DOHH2 (cell line): ENCODE data around the gene SLC9A9.

Source experiments
- H3F3A ChIP-seq: fragments of 200-600 bp; sonication (generic), shearing (Covaris generic); 2 replicates; pipeline ENCODE4 v1.6.0; 2016; ENCODE audit warnings: antibody characterized with exemption, mild to moderate bottlenecking; ENCODE audit not compliant: control insufficient read depth, insufficient read depth
- H3K27ac ChIP-seq: fragments of 200-600 bp; sonication (generic); 2 replicates; pipeline ENCODE4 v1.5.1; 2014; ENCODE audit warnings: low read depth, mild to moderate bottlenecking, low read length, moderate library complexity
- H3K27me3 ChIP-seq: fragments of 200-600 bp; sonication (generic); 2 replicates; pipeline ENCODE4 v1.6.1; 2014; ENCODE audit warnings: mild to moderate bottlenecking, low read length, mixed read lengths; ENCODE audit not compliant: control insufficient read depth
- H3K36me3 ChIP-seq: fragments of 200-600 bp; sonication (generic); 2 replicates; pipeline ENCODE4 v1.6.1; 2014; ENCODE audit warnings: mild to moderate bottlenecking, low read length, moderate library complexity, mixed read lengths; ENCODE audit not compliant: control insufficient read depth
- H3K4me1 ChIP-seq: fragments of 200-600 bp; sonication (generic); 2 replicates; pipeline ENCODE4 v1.6.1; 2014; ENCODE audit warnings: mild to moderate bottlenecking, low read length, mixed read lengths; ENCODE audit not compliant: control insufficient read depth
- H3K4me2 ChIP-seq: fragments of 200-600 bp; sonication (generic); 2 replicates; pipeline ENCODE4 v1.6.0; 2014; ENCODE audit warnings: mild to moderate bottlenecking, low read length, moderate library complexity
- H3K4me3 ChIP-seq: fragments of 200-600 bp; sonication (generic); 2 replicates; pipeline ENCODE4 v1.5.1; 2014; ENCODE audit warnings: mild to moderate bottlenecking, low read length, mixed read lengths
- H3K79me2 ChIP-seq: fragments of 200-600 bp; sonication (generic); 2 replicates; pipeline ENCODE4 v1.6.1; 2014; ENCODE audit warnings: mild to moderate bottlenecking, low read length, mixed read lengths; ENCODE audit not compliant: control insufficient read depth
- H3K9me2 ChIP-seq: fragments of 200-600 bp; sonication (generic); replicated peaks from 2 replicates; pipeline ENCODE4 v1.6.1; 2014; ENCODE audit warnings: mild to moderate bottlenecking, low read length, mixed read lengths; ENCODE audit not compliant: control insufficient read depth
- H3K9me3 ChIP-seq: fragments of 200-600 bp; sonication (generic); 2 replicates; pipeline ENCODE4 v1.6.1; 2014; ENCODE audit warnings: antibody characterized with exemption, low read length, mixed read lengths; ENCODE audit not compliant: control insufficient read depth, insufficient read depth
- H4K20me1 ChIP-seq: fragments of 200-600 bp; sonication (generic); 2 replicates; pipeline ENCODE4 v1.6.0; 2014; ENCODE audit warnings: low read depth, mild to moderate bottlenecking, antibody characterized with exemption, low read length, moderate library complexity; ENCODE audit not compliant: control insufficient read depth, insufficient read depth
- EZH2phosphoT487 ChIP-seq: fragments of 200-600 bp; sonication (generic); IDR thresholded peaks from 2 replicates; pipeline ENCODE4 v1.6.1; 2017; ENCODE audit warnings: borderline replicate concordance, mild to moderate bottlenecking, antibody characterized with exemption, low read length, moderate library complexity, mixed read lengths
- TF ChIP-seq, protein P1 (sequence below): fragments of 200-600 bp; sonication (generic); IDR thresholded peaks from one replicate; pipeline ENCODE4 v1.5.1; 2014; ENCODE audit warnings: antibody characterized with exemption, mild to moderate bottlenecking, low read depth, low read length; ENCODE audit not compliant: poor library complexity, severe bottlenecking

SLC9A9 gene

DNA sequence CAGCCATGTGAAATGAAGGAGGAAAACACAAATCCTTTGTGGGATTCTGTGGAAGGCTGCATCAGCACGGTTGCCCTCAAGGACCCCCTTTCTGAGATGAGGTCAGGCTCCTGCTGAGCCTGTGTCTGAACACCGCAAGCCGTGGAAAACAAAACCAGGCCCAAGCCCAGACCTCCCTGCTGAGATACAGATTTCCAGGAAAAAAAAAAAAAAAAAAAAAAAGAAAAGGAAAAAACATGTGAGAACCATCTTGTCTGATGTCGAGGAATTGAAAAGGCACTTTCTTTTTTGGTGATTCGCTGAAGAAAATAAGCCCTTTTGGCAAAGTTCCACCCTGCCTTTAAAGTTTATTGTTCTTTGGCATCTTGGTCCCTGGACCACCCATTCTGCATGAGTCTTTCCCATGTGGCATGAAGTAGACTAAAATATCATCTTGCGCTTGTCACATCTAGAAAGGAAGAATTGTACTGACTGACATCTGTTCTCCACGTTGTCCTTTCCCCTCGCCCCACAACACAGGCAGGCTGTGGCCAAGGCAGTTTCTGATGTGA, 611.1 kb downstream of the SLC9A9 start:
- Histone ChIP-seq H3K4me3 (peak overlapping the region; percentile 58), H3K4me2 (peak overlapping the region; percentile 72)

DNA sequence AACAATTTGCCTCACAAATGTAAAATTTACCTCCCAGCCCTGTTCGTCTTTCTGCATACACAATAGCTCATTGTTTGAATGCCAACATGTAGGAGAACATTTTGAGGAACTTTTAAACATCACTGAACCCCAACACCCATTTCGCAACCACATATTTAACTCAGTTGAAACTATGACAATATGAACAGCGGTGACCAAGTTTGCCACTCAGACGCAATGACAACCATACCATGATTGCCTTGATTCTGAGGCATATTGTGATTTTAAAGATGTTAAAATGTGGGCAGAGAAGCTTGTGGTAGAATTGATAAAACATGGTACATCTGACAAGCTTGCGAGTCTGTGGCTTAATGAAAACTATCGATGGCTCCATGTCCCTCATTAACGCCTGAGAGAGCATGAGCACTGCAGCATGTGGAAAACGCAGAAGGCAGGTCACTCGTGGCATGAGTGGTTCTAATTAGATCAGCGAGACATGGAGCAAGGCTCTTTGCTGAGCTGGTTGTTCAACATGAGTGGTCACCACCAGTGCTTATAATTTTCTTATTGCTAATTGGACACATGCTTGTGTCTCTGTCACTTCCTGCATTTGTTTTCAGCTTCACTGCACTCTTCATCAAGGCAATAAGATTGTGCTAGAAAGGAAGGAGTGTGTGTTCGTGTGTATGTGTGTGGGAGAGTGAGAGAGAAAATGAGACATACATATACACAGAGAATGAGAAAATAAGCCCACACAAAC, 611.9 kb downstream of the SLC9A9 start:
- Histone ChIP-seq H3K9me3 (no peaks in the 10 kb centered on the region), H3K27ac (peak overlapping the region; percentile 44), H4K20me1 (no peaks in the 10 kb centered on the region), H3K9me2 (no peaks in the 10 kb centered on the region), H3K79me2 (no peaks in the 10 kb centered on the region), H3K27me3 (no peaks in the 10 kb centered on the region), H3K4me1 (peaks cover 33% of the 10 kb centered on the region), H3K4me3 (peak overlapping the region; percentile 58), H3F3A (no peaks in the 10 kb centered on the region), H3K36me3 (no peaks in the 10 kb centered on the region), H3K4me2 (peak overlapping the region; percentile 72)
- TF ChIP-seq EZH2phosphoT487: no peak
- TF ChIP-seq, protein P1, sequence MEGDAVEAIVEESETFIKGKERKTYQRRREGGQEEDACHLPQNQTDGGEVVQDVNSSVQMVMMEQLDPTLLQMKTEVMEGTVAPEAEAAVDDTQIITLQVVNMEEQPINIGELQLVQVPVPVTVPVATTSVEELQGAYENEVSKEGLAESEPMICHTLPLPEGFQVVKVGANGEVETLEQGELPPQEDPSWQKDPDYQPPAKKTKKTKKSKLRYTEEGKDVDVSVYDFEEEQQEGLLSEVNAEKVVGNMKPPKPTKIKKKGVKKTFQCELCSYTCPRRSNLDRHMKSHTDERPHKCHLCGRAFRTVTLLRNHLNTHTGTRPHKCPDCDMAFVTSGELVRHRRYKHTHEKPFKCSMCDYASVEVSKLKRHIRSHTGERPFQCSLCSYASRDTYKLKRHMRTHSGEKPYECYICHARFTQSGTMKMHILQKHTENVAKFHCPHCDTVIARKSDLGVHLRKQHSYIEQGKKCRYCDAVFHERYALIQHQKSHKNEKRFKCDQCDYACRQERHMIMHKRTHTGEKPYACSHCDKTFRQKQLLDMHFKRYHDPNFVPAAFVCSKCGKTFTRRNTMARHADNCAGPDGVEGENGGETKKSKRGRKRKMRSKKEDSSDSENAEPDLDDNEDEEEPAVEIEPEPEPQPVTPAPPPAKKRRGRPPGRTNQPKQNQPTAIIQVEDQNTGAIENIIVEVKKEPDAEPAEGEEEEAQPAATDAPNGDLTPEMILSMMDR: no peak

More for the DNA sequence above, 611.1 kb downstream of the SLC9A9 start:
- Histone ChIP-seq H4K20me1 (no peaks in the 10 kb centered on the region), H3K9me2 (no peaks in the 10 kb centered on the region), H3K9me3 (no peaks in the 10 kb centered on the region), H3K36me3 (no peaks in the 10 kb centered on the region), H3K27me3 (no peaks in the 10 kb centered on the region), H3F3A (no peaks in the 10 kb centered on the region), H3K4me1 (peaks cover 33% of the 10 kb centered on the region), H3K79me2 (no peaks in the 10 kb centered on the region), H3K27ac (peak overlapping the region; percentile 44)
- TF ChIP-seq, protein P1: no peak

DNA sequence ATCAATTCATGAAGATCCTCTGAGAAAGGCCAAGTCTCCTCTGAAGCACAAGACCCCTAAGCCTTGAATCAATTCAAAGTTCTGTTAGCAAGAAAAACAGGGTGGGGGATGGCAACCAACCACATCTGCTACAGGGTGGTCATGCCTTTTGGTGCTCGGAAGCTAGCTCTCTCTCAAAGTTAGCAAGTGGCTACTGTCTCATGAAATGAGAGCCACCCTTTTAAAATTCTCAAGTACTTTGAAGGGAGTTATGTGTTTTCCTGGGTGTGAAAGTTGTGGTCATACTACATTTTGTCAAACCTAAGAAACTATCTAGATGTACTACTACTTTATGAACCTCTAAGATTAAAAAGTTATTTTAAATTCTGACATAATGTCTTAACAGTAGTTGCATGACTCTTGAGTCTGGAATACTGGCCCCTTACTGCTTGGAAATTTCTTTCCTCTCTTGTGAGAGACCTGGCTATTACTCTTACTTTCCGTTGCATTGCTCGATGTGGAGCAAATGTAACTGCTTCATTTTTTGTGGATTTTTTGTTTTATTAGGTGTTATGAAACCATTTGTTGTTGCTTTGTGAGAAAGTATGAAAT, 612.6 kb downstream of the SLC9A9 start:
- TF ChIP-seq EZH2phosphoT487: no peak
- TF ChIP-seq, protein P1: no peak
- no peaks in the 10 kb centered on the region for H4K20me1 ChIP-seq
- no peaks in the 10 kb centered on the region for H3K79me2 ChIP-seq
- peak overlapping the region; percentile 58; the same call in 1 of the 2 replicates for H3K4me3 ChIP-seq
- no peaks in the 10 kb centered on the region for H3K9me2 ChIP-seq
- peak overlapping the region; percentile 44; the same call in 1 of the 2 replicates for H3K27ac ChIP-seq
- peaks cover 33% of the 10 kb centered on the region for H3K4me1 ChIP-seq
- no peaks in the 10 kb centered on the region for H3K27me3 ChIP-seq
- H3K4me2 ChIP-seq: peak overlapping the region; percentile 72
- H3K9me3 ChIP-seq: no peaks in the 10 kb centered on the region
- H3K36me3 ChIP-seq: no peaks in the 10 kb centered on the region
- H3F3A ChIP-seq: no peaks in the 10 kb centered on the region
